ENCODE results near the gene PPP1R3F.

GRCh38 chrX:49292400-49293362, 23.1 kb downstream of the PPP1R3F start:
- no peak for TF ChIP-seq POLR2AphosphoS5 (IDR thresholded peaks at IDR 0.05)
- no peak for TF ChIP-seq CTCF (IDR thresholded peaks at IDR 0.05)
- no peak for TF ChIP-seq POLR2A (IDR thresholded peaks at IDR 0.05)
- TF ChIP-seq EP300 (IDR thresholded peaks at IDR 0.05; ENCODE audit: low read depth): no peak

Measured in transverse colon (tissue), 4 donors.